ENCODE measurements around the gene METAP1D.
"Not testable (repeated sequence)": the region's sequence is repeated elsewhere in the genome, so short reads cannot be mapped to it uniquely, and the experiment has no call there.

METAP1D gene

DNA sequence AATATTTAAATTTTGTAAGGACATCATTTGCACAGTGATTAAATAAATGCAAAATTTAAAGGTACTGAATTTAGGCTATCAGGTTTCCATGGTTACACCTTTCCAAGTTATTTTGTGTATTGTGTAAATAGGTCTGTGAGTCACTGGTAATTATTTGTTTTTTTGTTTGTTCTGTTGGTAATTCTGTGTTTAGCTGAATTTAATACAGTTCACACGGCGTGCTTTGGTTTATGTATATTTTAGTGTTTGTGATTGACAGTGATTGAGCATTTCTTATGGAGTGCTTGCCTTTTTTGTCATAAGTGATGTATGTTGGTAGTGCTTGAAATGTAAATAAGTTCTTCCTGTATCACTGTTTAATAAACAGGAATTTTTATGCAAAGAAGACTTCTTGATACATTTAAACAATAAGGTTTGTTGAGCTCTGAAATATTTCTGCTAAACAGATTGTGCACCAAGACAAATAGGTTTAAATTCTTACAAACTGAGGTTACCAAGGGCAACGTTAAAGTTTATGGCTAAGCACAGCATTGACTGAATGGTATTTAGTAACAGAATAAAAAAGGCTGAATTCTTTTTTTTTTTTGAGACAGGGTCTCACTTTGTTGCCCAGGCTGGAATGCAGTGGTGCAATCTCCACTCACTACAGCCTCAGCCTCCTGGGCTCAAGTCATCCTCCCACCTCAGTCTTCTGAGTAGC is 47.3 kb downstream of the METAP1D start:
- H3K4me3 ChIP-seq: no peak overlapping the region

GRCh38 chr2:172047566-172048507 is 48.1 kb downstream of the METAP1D start:
- H3K4me3 ChIP-seq: no peak overlapping the region
- H3K27ac ChIP-seq: no peak overlapping the region

More for the DNA sequence above, 47.3 kb downstream of the METAP1D start:
- no peak overlapping the region for H3K27ac ChIP-seq

DNA sequence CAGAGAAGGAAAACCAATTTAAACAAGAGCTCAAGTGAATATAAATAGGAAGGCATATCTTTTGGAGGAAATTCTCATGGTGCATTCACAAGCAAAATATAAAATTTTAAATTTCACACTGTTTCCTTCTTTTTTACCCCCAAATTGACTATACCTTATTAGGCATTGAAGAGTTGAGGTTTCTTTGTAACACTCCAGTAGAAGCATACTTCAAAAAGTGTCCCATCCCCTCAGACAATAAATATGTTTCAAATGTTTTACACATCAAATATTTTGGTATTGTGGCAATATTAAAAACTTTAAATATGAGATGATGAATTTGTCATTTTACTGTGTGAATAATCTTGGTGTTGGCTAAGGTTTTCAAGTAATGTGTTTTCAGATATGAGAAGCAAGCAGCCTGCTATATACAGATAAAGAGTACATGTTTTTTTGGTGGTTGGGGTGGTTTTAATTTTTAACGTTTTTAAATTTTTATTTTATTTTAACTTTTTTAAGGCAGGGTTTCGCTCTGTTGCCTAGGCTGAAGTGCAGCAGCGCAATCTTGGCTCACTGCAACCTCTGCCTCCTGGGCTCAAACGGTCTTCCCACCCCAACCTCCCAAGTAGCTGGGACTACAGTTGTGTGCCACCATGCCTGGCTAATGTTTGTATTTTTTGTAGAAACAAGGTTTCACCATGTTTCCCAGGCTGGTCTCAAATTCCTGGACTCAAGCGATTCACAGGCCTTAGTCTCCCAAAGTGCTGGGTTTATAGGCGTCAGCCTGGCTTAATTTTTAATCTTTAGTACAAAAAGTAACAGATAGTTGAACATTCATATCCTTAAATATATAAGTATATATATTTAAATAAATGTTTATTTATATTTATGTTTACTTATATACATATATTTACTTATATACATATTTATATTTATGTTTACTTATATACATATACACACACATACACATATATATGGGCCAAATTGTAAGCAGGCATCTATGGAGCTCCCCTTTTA is 49.1 kb downstream of the METAP1D start:
- Histone ChIP-seq H3K4me3 (no peak overlapping the region), H3K27ac (no peak overlapping the region)

GRCh38 chr2:172049567-172050120 is 49.9 kb downstream of the METAP1D start:
- Histone ChIP-seq H3K4me3 (no peak overlapping the region), H3K27ac (no peak overlapping the region)

DNA sequence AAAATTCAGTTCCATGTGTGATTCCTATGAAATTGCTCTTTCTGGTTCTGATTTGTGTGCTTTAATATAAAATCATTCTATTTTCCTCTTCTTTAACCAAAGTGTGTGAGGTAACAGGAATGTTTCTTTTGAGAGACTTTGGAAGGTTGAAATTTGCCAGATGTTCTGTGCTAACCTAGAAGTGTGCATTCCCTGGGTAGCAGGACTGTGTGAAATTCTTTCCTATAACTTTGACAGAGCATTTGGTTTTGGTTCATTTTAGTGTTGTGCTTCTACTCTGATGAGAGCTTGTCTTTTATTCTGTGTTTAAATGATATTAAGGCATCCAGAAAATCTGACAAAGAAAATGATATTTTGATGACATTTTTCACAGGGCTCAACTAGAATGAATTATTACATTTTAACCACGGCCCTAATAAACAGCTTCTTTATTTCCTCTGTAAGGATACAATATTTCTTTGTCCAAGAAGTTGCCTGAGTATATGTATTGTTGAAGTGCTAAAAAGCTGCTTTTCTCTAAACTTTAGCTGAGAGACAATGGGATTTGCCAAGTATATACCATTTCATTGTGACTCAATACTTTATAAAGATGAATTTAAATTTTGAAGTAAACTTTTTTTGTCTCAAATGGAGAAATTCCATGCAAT is 50.8 kb downstream of the METAP1D start:
- Histone ChIP-seq H3K4me3 (no peak overlapping the region), H3K27ac (no peak overlapping the region)

GRCh38 chr2:172052000-172052983 is 52.5 kb downstream of the METAP1D start:
- Histone ChIP-seq H3K4me3 (no peak overlapping the region), H3K27ac (no peak overlapping the region)

GRCh38 chr2:172053486-172053885 is 53.7 kb downstream of the METAP1D start:
- H3K4me3 ChIP-seq: no peak overlapping the region

DNA sequence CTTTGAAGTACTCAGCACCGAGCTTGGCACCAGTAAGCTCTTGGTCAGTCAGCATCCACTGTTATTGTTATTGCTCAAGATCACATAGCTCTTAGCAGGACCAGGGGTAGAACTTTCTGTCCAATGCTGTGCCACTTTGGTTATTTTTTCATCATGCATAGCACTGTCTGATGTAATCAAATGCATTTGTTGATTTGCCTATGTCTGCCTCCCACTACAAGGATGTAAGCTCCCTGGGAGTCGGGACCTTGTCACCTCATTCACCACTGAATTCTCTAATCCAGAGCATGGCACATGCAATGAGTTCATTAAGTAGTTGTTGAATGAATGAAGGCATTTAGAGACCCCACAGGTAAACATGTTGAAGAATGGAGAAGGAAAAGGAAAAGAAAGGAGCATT is 56.5 kb downstream of the METAP1D start:
- Histone ChIP-seq H3K4me3 (no peak overlapping the region), H3K27ac (no peak overlapping the region)

More at GRCh38 chr2:172053486-172053885, 53.7 kb downstream of the METAP1D start:
- H3K27ac ChIP-seq: no peak overlapping the region

DNA sequence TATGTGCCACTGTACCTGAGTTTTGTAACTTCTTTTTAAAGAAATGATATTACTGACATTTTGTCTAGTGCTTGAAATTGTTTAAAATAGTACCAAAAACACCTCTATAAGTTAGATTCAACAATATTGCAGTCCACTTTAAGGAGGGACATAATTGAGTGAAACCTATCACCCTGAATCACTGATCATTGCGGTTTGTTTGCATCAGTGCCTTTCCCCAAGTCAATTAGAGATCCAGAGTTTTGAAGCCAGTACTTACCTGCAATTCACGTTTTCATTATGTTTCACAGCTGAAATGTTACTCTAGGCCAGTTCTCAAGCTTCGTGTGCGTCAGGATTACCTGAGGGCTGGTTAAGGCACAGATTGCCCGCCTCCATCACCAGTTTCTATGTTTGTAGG is 58.9 kb downstream of the METAP1D start:
- no peak overlapping the region for H3K27ac ChIP-seq
- H3K4me3 ChIP-seq: no peak overlapping the region

- not testable (repeated sequence) for H3K4me3 ChIP-seq, H3K27ac ChIP-seq
Measured at GRCh38 chr2:172060118-172060517, 60.4 kb downstream of the METAP1D start.

DNA sequence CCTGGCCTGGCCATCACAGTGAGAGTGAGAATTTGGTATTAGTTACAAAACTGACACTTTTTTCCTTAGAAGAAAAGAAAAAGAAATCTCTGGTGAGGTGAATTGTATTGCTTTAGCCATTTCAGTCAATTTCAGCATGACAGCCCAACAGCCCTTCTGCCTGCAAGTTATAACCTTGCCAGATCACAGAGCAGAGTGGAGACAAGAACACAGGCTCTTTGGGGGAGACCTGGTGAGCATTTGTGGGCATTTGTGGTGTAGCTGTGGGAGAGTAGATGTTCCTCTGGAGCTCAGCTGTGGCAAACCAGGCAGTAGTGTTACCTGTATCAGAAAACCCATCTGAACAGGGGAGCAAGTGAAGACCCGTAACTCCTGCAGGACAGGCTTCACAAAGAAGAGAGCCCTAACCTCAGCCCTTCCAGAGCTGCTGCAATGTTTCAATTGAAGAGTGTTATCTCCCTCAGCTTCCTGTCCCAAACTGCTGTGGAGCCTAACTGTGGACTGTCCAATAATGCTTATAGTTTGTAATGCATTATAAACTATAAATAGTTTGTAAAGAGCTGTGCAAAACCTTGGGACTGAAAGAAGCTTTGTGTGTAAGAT is 62.8 kb downstream of the METAP1D start:
- H3K4me3 ChIP-seq: no peak overlapping the region
- no peak overlapping the region for H3K27ac ChIP-seq

GRCh38 chr2:172063446-172063845 is 63.7 kb downstream of the METAP1D start:
- H3K4me3 ChIP-seq: no peak overlapping the region

DNA sequence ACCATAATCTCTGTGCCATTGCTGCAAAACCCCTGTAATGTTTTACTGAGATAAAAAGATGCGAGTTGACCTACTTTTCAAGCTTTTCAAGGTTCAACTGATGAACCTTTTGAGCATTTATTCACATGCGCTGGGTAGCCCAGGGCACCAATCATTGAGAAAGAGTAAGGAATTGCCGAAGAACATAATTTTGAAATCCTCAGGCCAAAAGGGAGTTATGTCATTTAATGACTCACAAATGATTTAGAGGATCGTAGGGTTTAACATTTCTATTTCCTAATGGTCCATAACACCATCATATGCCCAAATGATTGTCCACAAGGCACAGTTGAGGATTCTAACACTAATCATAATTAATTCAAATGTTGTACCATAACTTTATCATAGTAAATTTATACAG is 65.4 kb downstream of the METAP1D start:
- no peak overlapping the region for H3K4me3 ChIP-seq
- no peak overlapping the region for H3K27ac ChIP-seq

More at GRCh38 chr2:172063446-172063845, 63.7 kb downstream of the METAP1D start:
- no peak overlapping the region for H3K27ac ChIP-seq

- Histone ChIP-seq H3K4me3 (no peak overlapping the region), H3K27ac (no peak overlapping the region)
Measured at GRCh38 chr2:172066394-172066886, 66.7 kb downstream of the METAP1D start.

DNA sequence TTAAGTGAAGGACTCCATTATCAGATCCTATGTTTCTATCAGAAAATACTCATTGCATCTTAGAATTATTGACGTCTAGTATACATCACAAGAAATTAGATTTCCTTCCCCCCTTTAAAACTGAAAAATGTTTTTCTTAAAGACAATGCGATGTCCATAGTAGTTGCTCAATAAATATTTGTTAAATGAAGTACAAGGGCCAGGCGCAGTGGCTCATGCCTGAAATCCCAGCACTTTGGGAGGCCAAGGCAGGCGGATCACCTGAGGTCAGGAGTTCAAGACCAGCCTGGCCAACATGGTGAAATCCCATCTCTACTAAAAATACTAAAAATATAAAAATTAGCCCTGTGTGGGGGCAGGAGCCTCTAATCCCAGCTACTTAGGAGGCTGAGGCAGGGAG is 68.2 kb downstream of the METAP1D start:
- not testable (repeated sequence) for H3K4me3 ChIP-seq

GRCh38 chr2:172070936-172071335 is 71.2 kb downstream of the METAP1D start:
- no peak overlapping the region for H3K27ac ChIP-seq
- no peak overlapping the region for H3K4me3 ChIP-seq

More for the DNA sequence above, 68.2 kb downstream of the METAP1D start:
- H3K27ac ChIP-seq: not testable (repeated sequence)

GRCh38 chr2:172072303-172072702 is 72.5 kb downstream of the METAP1D start:
- Histone ChIP-seq H3K27ac (no peak overlapping the region), H3K4me3 (no peak overlapping the region)

Data from skin epidermis (tissue), 12 donors.